Coronary artery (tissue), 2 donors: Measurements from ENCODE around the gene IGHMBP2.

Source experiments
- DNase-seq: peaks from one replicate; pipeline ENCODE4 v3.0.0-alpha.2; 2017; ENCODE audit warnings: low spot score
- H3K27ac ChIP-seq, 2 donors: fragments of 200-600 bp; sonication (generic); one replicate each; pipeline ENCODE4 v1.5.1; 2016 to 2019
- H3K4me3 ChIP-seq: fragments of 200-600 bp; sonication (generic); 2 replicates; pipeline ENCODE4 v1.5.1; 2016; ENCODE audit warnings: mild to moderate bottlenecking, moderate library complexity
- TF ChIP-seq, protein P1 (sequence below): fragments of 200-600 bp; sonication (generic); IDR thresholded peaks from one replicate; pipeline ENCODE4 v1.5.1; 2019; ENCODE audit warnings: antibody characterized with exemption

The IGHMBP2 gene

DNA sequence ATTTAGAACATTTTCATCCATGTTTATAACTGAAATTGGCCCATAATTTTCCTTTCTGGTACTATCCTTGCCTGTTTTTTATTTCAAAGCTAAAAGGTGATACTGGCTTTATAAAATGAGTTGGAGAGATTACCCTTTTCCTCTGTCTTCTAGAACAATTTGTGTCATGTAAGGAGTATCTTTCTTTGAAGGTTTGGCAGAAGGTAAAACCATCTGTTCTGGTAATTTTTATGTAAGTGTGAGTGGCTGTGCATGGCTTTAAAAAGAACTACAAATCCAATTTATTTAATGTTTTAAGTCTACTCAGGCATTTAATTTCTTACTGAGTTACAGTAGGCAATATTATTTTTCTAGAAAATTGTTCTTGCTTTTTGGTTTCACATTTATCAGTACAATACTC lies 84.8 kb downstream of the IGHMBP2 start:
- TF ChIP-seq, protein P1, sequence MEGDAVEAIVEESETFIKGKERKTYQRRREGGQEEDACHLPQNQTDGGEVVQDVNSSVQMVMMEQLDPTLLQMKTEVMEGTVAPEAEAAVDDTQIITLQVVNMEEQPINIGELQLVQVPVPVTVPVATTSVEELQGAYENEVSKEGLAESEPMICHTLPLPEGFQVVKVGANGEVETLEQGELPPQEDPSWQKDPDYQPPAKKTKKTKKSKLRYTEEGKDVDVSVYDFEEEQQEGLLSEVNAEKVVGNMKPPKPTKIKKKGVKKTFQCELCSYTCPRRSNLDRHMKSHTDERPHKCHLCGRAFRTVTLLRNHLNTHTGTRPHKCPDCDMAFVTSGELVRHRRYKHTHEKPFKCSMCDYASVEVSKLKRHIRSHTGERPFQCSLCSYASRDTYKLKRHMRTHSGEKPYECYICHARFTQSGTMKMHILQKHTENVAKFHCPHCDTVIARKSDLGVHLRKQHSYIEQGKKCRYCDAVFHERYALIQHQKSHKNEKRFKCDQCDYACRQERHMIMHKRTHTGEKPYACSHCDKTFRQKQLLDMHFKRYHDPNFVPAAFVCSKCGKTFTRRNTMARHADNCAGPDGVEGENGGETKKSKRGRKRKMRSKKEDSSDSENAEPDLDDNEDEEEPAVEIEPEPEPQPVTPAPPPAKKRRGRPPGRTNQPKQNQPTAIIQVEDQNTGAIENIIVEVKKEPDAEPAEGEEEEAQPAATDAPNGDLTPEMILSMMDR, result no peak
- no peak for DNase-seq
- H3K4me3 ChIP-seq, result no peak overlapping the region
- H3K27ac ChIP-seq, result no peak overlapping the region
